Stimulated activated naive CD8-positive, alpha-beta T cell treated with anti-CD3 and anti-CD28 coated beads, Interleukin-15, Interleukin-2, amounts not matched to agents 100 U/mL and 50 U/mL, for 24 hours (primary cell): Measurements from ENCODE around the gene CT45A3.
A peak's percentile ranks its signal among the peaks of the same experiment; 100 is the strongest.
"Not testable (repeated sequence)": the region's sequence is repeated elsewhere in the genome, so short reads cannot be mapped to it uniquely, and the experiment has no call there.

Experiments used
- ATAC-seq: fragments of 150-1000 bp; cut with Tn5 transposase; one replicate; pipeline ENCODE4 v1.10.0; 2021
- DNase-seq: peaks from one replicate; pipeline ENCODE4 v3.0.0; 2021

CT45A3 gene

DNA sequence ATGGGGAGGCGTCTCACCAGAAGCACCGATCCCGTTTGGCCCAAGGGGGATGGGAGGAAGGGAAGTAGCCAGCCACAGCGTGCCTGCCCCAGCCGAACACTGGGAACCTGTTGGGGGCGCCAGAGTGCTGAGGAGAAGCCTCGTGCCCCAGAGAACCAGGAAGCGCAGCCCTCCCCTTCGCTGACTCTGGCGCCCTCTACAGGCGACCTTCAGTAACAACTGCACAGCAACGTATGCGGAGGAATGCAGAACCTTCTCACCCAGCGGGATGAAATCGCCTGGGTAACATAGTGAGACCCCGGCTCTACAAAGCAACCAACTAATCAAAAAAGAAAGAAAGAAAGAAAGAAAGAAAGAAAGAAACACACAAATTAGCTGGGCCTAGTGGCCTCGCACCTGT lies at the start of gene CT45A3:
Gene CT45A3 (minus strand): TSS at position 101 of the 400 bp plus-strand sequence. CDS start 3,747 bp downstream, outside the sequence.
- not testable (repeated sequence) for ATAC-seq, DNase-seq

DNA sequence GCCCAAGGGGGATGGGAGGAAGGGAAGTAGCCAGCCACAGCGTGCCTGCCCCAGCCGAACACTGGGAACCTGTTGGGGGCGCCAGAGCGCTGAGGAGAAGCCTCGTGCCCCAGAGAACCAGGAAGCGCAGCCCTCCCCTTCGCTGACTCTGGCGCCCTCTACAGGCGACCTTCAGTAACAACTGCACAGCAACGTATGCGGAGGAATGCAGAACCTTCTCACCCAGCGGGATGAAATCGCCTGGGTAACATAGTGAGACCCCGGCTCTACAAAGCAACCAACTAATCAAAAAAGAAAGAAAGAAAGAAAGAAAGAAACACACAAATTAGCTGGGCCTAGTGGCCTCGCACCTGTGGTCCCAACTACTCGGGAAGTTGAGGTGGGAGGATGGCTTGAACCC lies 34.7 kb upstream of the CT45A3 start, which contains the start of gene CT45A6:
Gene CT45A6 (minus strand): TSS at position 101 of the 400 bp plus-strand sequence. CDS start 3,794 bp downstream, outside the sequence.
- DNase-seq, ATAC-seq: not testable (repeated sequence)

- not testable (repeated sequence) for ATAC-seq, DNase-seq
Measured at GRCh38 chrX:135785403-135785802, 17.4 kb upstream of the CT45A3 start, which contains the start of gene CT45A5. TSS of gene CT45A5 (minus strand) at chrX:135785503. CDS start at chrX:135781729, 3,774 bp downstream.

GRCh38 chrX:135744739-135745138 lies 23.3 kb downstream of the CT45A3 start:
- not testable (repeated sequence) for DNase-seq, ATAC-seq

- DNase-seq, result no peak
- ATAC-seq, result no peak
Measured at GRCh38 chrX:135741192-135741715, 26.7 kb downstream of the CT45A3 start.

- DNase-seq, result peak; percentile 60
- ATAC-seq, result peak; percentile 52
Measured at GRCh38 chrX:135740681-135741149, 27.3 kb downstream of the CT45A3 start.

DNA sequence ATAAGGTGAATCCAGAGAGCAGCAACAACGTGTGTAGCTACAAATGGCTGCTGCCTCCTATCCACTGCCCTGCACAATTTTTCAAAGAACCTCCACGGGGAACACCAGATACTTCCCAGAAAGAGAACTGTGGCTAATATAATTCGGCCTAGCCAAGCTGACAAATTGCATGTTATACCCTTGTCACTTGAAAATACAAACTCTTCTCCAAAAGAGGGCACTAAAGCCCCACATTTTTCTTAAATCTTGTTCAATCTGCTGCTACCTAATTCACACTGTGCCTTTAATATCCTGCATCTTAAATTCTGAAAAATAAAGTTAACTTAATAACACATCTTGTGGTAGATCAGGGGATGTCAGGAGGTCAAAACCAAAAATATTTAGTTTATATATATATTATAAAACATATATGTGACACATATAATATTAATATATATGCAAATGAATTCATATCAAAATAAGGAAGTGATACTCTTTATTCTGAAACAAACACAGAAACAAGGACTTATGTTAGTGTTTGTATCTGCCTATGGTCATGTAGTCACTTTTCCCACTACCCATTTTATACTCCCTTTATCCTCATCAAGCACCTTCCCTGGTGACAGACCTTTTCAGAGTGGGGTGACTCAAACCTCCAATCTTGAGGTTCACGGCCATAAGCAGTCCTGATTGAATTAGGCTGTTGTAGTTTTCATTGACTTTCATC lies 30.5 kb downstream of the CT45A3 start:
- no peak for DNase-seq
- ATAC-seq, result no peak

GRCh38 chrX:135734666-135735065 lies 33.3 kb downstream of the CT45A3 start:
- ATAC-seq, result not testable (repeated sequence)

GRCh38 chrX:135713795-135714194 lies 54.2 kb downstream of the CT45A3 start:
- ATAC-seq (no peak), DNase-seq (no peak)

More at GRCh38 chrX:135734666-135735065, 33.3 kb downstream of the CT45A3 start:
- DNase-seq, result not testable (repeated sequence)

DNA sequence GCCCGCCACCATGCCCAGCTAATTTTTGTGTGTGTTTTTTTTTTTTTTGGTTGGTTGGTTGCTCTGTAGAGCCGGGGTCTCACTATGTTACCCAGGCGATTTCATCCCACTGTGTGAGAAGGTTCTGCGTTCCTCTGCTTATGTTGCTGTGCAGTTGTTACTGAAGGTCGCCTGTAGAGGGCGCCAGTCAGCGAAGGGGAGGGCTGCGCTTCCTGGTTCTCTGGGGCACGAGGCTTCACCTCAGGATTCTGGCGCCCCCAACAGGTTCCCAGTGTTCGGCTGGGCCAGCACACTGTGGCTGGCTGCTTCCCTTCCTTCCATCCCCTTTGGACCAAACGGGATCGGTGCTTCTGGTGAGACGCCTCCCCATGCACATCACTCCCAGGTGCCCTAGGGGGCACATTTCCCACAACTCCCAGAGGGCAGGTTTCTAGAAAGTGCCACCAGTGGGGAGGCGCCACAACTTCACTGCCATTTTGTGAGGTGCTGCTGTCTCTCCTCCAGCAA lies 54.8 kb downstream of the CT45A3 start, which contains the start of gene CT45A1:
Gene CT45A1 (plus strand): TSS at position 457 of the 507 bp plus-strand sequence. CDS start 5,302 bp downstream, outside the sequence.
- peak; percentile 32 for DNase-seq
- ATAC-seq, result not testable (repeated sequence)
